GM18868 (cell line): ENCODE measurements around the gene NCCRP1.

Source experiments
- ATAC-seq: cut with Tn5 transposase; IDR thresholded peaks from one replicate; pipeline ENCODE4 v1.9.1; 2021; ENCODE audit warnings: mild to moderate bottlenecking, moderate library complexity; ENCODE audit not compliant: unreplicated experiment

The NCCRP1 gene

DNA sequence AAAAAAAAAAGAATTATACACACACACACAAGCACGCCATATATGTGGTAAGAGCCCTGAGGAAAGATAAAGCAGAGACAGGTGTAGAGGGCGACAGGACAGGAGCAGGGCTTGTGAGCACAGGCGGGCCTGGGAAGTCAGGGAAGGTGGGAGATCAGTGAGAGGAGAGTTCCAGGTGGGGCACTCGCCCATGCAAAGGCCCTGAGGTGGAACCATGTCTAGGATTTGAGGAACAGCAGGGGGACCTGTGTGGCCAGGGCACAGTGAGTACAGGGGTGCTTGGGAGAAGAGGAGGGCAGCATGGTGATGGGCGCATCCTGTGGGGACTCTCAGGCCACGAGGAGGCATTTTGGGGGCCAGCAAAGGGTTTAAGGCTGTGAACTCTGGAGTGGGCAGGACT, 32.5 kb upstream of the NCCRP1 start:
- ATAC-seq = no peak

DNA sequence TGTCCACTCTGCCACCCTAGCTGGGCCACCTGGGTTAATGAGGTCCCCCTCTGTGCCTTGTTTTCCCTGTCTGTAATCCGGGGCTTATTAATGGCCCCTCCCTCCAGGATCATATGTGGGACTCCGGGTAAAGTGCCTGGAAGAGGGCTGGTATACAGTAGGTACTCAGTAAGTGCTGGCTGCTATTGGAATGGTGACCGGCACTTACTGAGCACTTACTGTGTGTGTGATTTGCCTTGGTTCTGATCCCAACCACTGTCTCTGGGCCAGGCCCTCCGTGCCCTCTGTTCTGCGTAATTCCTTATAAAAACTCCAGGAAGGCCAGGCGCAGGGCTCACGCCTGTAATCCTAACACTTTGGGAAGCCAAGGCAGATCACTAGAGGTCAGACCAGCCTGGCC, 30.9 kb upstream of the NCCRP1 start:
- ATAC-seq = no peak

DNA sequence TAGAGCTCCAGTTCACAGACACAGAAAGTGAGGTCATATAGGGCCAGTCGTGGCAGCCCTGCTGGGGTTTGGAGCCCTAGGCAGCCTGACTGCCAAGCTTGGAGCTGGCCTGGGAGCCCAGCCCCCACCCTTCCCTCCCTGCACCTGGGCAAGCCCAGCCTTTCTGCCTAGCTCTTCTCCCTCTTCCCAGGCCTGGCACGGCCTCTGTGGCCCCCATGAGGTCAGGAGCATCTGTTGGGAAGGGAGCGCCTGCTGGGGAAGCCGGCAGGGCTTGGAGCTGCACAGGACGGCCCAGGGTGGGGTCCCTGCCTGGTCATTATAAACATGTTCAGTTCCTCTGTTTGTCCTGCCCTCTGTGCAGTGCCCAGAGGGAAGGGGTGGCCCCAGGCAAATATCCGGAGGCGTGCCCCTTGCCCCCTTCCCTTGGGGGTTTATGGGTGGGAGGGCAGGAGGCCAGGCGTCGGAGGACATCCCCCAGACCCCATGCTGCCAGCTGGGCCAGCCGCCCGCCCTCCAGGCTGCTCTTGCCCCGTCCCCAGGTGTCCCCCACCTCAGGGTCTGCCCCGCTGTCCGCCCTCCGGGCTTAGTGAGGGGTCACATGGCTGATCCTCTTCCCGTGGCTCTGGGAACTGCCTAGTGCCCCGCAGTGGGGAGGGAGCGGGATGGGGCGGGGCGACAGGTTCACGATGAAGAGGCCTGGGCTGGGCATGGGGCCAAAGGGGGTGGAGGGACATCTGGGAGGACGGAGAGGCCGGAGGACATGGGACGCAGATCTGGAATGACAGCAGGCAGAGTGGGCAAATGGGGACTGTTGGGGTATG, 30.0 kb upstream of the NCCRP1 start:
- no peak for ATAC-seq

DNA sequence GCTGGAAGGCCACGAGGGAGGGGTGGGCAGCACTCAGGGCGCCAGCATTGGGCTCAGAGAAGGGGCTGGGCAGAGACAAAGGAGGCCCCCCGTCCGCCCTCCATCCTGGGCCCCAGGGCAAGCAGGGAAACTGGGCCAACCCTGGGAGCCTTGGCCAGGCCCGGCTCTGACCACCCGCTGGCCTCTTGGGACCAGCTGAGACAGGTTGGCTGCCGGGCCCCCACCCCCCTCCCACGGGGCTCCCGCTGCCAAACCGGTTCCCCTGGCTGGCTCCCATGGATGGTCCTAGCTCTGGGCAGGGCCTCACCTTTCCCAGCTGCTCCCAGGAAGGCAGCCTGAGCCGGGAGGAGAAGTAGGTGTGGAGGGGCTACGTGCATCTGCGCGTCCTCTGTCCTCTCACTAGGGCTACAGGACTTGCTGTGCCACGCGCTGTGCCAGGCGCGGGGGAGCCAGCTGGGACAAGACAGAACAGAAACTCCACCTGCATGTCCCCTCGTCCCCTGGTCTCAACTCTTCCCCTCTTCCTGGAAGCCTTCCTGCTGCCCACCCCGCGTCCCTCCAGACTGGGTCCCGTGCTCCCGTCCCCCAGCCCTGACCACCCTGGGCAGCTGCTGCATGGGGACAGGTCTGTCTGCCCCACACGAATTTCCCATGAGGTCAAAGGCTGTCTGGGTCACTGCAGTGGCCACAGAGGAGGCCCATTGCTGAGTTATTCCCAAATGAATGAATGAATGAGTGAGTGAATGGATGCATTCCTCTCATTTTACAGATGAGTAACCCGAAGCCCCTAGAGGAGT, 29.1 kb upstream of the NCCRP1 start:
- ATAC-seq = no peak

DNA sequence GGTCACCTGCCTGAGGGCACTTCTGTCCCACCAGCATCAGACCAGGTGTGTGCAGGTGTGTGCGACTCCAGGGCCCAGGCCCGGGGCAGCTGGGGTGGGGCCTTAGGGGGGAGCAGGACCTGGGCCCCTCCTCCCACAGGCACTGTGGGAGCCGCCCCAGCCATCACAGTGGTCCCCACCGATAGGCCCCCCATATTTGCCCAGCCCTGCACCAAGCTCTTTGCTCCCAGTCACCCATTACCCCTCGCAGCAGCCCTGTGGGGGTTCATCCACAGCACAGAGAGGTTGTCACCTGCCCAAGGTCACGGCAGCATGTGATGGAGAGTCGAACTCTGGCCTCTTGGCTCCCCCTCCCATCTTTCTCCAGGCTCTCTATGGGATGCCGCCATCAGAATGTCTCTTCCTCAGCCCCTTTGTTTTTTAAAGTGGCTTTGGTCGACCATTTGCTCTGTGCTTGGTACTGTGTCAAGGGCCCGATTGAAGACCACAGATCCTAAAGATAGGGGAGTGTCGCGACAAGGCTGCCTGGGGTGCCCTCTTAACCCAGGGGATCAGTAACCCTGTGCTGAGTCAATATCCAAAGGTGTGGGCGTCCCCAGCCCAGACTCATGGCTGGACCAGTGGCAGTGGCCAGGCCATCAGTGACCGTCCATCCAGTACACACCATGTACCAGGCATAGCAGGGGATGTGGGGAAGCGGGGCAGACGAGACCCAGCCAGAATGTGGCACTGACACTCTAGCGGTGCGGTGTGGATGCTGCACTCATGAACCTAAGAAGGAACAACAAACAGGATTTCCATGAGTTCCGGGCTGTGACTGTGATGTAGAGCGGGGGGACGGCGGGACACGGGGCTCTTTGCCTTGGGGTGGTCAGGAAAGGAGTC, 28.3 kb upstream of the NCCRP1 start:
- ATAC-seq = no peak

DNA sequence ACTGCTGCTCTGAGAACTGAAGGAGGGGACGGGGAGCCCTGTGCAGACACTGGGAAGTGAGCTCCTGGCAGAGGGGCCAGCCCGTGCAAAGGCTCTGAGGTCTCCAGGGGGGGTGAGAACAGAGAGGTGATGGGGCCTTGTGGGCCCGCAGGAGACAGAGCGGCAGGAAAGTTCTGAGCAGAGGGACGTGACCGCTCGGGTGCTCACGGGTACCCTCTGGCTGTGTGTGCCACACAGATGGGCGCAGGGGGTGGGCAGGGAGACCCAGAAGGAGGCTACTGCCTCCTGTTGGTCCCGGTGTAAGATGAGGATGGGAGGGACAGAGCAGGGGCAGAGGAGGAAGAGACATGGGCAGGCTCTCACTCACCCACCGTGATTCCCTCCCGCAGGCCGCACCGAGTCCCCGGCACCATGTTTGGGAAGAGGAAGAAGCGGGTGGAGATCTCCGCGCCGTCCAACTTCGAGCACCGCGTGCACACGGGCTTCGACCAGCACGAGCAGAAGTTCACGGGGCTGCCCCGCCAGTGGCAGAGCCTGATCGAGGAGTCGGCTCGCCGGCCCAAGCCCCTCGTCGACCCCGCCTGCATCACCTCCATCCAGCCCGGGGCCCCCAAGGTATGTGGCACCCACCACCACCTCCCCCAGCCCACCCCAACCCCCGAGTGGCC, 27.5 kb upstream of the NCCRP1 start:
- ATAC-seq = no peak

DNA sequence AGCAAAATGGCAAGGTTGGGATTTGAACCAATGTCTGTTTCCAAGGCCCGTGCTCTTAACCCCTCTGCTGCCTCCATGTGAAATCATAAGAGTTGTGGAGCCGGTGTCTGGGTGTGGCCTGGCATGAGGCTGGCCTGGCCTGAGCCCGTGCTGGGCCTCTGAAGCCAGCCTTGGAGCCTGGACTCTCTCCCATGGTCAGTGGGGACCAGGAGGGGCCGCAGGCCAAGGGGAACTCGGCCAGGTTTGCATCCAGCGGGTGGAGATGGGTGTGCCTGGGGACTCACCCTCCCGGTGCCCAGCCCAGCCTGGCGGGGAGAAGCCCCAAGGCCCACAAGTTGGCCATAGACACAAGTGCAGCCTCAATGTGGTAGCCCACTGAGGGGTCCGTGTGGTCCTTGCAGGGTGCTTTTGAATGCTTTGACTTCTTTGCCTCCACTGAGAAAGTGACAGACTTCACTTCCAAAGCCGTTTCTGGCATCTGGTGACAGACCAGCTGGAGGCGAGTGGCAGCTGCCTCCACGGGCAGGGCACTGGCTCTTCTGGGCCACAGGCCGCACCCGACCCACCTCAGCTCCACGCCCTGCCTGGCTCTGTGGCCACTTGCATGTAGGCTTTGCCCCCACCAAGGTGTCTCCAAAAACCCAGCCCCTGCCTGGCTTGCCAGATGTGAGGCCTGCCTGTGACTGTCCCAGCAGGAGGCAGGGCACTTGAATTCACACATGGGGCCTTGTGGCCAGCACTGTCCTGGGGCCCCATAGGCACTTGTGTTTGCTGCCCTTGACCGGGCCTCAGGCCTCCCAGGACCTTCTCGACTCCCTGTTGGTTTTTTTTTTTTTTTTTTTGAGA, 26.2 kb upstream of the NCCRP1 start:
- no peak for ATAC-seq

DNA sequence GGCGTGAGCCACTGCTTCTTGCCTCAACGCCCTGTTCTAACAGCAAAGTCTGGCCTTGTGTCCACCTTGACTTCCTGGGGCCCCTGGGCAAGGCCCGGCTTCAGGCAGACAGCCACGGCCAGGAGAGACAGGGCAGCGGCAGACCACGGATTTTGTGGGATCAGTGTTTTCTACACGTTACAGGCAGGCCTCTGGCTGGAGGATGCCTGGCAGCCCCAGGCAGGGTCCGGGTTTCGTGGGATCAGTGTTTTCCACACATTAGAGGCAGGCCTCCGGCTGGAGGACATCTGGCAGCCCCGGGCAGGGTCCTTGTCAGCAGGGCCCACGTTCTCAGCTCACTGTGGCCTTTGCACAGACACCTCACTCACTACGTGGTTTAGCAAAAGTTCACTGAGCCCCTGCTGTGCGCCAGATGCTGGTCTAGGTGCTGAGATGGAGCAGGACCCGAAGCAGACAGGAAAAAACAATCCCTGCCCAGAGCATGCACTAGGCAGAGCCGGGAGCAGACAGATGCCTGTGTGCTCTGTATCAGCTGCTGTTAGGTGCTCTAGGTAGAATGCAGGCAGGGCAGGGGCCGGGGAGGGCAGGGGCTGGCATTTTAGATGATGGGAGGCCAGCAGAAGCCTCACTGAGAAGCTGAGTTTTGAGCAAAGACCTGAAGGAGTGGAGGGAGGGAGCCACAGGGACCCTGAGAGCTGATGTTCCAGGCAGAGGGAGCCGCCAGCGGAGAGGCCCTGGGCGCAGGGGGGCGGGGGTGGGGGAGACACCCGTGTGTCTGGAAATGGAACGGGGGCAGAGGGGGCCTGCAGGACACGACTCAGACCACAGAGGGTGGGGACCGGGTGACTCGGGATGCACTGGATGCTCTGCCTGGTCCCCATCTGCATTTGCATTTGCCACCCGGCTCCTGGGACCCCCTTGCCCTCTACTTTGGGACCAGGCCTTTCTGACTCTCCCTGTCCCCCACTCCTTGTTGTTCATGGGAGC, 25.0 kb upstream of the NCCRP1 start:
- no peak for ATAC-seq

DNA sequence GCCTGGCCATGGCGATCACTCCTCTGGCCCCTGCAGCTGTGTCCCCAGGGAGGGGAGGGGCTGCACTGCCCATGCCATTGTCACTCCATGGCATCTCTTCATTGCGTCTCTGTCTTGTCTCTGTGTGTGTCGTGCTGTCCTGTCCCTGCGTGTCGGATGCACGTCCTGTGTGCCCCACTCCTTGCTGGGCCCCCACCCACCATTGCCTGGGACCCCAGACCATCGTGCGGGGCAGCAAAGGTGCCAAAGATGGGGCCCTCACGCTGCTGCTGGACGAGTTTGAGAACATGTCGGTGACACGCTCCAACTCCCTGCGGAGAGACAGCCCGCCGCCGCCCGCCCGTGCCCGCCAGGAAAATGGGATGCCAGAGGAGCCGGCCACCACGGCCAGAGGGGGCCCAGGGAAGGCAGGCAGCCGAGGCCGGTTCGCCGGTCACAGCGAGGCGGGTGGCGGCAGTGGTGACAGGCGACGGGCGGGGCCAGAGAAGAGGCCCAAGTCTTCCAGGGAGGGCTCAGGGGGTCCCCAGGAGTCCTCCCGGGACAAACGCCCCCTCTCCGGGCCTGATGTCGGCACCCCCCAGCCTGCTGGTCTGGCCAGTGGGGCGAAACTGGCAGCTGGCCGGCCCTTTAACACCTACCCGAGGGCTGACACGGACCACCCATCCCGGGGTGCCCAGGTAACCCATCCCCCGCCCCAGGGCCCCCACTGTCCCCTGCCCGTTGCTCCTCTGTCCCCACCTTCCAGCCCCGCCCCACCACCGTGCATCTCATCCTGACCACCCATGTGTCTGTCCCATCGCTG, 23.9 kb upstream of the NCCRP1 start:
- no peak for ATAC-seq

DNA sequence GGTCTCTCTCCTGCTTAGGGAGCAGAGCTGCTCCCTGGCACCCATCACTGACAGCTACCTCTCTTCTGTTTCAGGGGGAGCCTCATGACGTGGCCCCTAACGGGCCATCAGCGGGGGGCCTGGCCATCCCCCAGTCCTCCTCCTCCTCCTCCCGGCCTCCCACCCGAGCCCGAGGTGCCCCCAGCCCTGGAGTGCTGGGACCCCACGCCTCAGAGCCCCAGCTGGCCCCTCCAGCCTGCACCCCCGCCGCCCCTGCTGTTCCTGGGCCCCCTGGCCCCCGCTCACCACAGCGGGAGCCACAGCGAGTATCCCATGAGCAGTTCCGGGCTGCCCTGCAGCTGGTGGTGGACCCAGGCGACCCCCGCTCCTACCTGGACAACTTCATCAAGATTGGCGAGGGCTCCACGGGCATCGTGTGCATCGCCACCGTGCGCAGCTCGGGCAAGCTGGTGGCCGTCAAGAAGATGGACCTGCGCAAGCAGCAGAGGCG, 23.2 kb upstream of the NCCRP1 start:
- ATAC-seq = no peak

DNA sequence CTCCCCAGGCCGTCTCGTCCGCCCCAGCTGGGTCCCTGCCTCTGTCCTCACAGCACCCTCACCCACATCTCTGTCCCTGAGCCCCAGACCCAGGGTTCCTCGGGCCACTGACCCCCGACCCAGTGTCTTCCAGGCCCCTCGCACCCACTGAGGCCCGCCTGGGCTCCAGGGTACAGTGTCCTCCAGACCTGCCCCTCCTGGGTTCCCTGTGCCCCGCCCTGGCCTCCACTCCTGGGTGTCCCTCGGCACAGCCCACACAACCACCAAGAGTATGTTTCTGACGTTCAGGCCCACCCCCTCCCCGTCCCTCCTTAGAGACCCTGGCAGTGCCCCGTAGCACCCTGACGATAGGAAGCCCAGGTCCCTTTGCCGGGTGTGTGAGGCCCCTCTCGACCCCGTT, 22.6 kb upstream of the NCCRP1 start:
- ATAC-seq = no peak

DNA sequence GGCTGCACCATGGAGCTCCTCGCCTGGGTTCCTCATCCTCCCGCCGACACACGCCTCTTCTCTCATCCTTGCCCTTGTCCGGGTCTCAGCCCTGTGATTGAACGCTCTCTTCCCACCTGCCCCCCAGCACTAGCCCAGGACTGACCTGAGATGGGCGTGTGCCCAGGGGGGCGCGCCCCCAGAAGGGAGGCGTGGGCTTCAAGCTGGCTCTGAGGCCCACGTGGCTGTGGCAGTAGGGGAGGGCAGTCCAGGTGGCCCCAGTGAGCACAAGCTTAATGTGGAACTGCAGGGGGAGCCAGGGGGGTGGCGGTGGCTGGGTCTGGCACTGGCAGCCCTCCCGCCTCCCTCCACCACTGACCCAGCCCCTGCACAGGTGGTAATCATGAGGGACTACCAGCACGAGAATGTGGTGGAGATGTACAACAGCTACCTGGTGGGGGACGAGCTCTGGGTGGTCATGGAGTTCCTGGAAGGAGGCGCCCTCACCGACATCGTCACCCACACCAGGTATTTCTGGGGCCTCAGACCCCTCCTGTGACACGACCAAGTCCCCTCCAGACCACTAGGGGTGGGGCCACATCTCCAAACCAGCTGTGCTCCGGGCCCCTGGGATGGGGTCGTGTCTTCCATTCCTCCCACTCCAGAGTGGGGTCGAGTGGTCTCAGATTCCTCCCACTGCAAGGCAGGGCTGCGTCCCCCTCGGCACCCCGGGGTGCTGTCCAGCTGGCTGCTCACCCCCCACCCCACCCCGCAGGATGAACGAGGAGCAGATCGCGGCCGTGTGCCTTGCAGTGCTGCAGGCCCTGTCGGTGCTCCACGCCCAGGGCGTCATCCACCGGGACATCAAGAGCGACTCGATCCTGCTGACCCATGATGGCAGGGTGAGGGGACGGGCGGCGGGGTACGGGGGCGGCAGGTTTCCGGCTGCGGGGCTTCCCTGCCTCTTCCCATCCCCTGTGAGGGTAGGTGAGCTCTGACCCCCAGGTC, 21.9 kb upstream of the NCCRP1 start:
- ATAC-seq = no peak

DNA sequence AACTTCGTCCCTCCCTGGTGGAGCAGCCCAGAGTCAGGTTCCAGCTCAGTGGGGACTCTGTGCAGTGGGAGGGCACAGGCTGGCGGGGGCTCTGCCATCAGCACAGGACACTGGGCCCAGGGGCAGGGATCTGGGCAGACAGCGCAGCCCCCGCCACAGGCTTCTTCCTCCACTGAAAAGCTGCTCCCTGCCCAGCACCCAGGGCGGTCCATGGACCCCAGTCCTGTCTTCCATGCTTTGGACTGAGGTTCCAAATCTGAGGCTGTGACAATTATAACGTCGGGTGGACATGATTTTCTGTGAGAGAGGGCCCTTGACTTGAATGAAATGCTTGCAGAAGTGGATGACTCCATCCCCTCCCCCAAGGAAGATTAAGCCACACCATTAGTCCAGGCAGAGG, 21.2 kb upstream of the NCCRP1 start:
- ATAC-seq = no peak

DNA sequence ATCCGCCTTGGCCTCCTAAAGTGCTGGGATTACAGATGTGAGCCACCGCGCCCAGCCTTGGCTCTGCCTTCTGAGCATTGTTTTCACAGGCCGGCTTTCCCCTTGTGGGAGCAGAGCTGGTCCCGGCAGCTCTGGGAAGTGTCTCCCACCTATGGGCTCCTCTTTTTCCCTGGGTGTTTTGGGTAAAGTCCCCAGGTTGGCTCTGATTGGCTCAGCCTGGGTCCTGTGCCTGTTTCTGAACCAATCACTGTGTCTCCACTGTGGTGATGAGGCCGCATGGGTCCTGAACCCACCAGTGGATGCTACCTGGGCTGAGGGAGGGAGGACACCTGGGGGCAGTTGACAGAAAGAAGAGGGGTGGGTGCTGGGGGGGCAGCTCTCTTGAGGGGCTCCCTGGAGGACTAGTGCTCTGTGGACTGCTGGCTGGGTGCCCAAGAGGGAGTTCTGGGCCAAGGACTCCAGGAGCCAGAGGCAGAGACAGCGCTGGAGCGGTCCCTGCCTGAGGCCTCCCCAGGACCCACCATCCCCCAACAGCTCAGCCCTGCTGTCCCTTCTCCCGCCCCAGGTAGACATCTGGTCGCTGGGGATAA, 19.6 kb upstream of the NCCRP1 start:
- no peak for ATAC-seq

DNA sequence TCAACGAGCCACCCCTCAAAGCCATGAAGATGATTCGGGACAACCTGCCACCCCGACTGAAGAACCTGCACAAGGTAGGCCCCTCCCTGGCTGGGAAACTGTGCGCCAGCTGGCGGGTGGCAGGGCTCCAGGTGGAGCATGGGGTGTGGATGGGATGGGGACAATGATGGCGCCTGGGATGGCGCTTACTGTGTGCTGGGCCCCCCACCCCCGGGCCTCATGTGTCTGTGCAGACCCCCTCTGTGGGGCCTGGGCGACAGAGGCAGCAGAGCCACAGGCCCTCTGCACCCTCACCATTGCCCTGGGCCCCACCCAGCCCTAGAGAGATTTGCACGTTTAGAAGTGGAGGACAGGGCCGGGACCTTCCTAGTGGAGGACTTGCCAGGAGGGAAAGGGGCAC, 19.0 kb upstream of the NCCRP1 start:
- ATAC-seq = no peak
